ENCODE results near the gene LCN9. TPM values are rescaled to one million over a fixed set of nuclear protein-coding genes. Genes with fewer than 3 reads are reported as not detected.

LCN9 gene
- polyA plus RNA-seq, 1 donor (not counting 4 experiments of a cell fraction or from before 2014, with no cell fraction given): not detected

DNA sequence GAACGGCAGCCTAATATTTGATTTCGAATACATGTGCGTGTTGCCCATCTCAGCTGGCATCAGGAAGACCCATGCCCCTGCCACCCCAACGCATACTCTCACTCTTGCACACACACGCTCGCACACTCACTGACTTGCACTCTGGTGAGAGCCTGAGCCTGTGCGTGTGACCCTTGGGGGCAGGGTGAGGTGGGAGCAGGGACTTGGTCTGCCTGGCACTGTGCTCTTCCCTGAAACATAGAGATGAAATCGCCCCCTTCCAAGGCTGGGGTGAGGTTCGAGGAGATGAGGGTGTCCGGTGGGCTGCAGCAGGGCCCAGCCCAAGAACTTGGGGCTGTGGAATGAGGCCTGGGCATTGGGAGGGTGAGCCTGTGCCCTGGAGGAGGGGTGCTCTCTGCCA lies 1.2 kb downstream of the LCN9 start:
- Histone ChIP-seq H3K9me1 (ENCODE audit: control insufficient read depth, extremely low read depth, insufficient read depth, low read length) (no peaks in the 10 kb centered on the region), H3K9me3 (ENCODE audit: control insufficient read depth, low read depth, low read length) (no peaks in the 10 kb centered on the region), H3K9ac (ENCODE audit: control insufficient read depth, extremely low read depth, insufficient read depth, low read length) (no peak overlapping the region), H2AFZ (ENCODE audit: control insufficient read depth, low read length) (no peak overlapping the region), H3K4me3 (ENCODE audit: control insufficient read depth in 2 of 3, extremely low read depth in 1 of 3, insufficient read depth in 2 of 3, low read depth in 1 of 3, low read length in 3 of 3) (no peak overlapping the region), H3K79me2 (ENCODE audit: control insufficient read depth, insufficient read depth, low read length) (no peaks in the 10 kb centered on the region), H3K36me3 (ENCODE audit: control insufficient read depth in 2 of 2, extremely low read depth in 1 of 2, insufficient read depth in 2 of 2, low read length in 2 of 2) (no peaks in the 10 kb centered on the region), H3K27ac (ENCODE audit: control insufficient read depth, insufficient read depth, low read length) (no peak overlapping the region), H4K20me1 (ENCODE audit: control insufficient read depth, extremely low read depth, insufficient read depth, low read length) (no peaks in the 10 kb centered on the region), H3K27me3 (ENCODE audit: control insufficient read depth, extremely low read depth, insufficient read depth, low read length) (no peaks in the 10 kb centered on the region), H3K4me2 (ENCODE audit: control insufficient read depth, extremely low read depth, insufficient read depth, low read depth, low read length) (no peak overlapping the region), H3K4me1 (ENCODE audit: control insufficient read depth, extremely low read depth, insufficient read depth, low read length) (no peaks in the 10 kb centered on the region)
- no peak for FAIRE-seq
- TF ChIP-seq, protein P1, sequence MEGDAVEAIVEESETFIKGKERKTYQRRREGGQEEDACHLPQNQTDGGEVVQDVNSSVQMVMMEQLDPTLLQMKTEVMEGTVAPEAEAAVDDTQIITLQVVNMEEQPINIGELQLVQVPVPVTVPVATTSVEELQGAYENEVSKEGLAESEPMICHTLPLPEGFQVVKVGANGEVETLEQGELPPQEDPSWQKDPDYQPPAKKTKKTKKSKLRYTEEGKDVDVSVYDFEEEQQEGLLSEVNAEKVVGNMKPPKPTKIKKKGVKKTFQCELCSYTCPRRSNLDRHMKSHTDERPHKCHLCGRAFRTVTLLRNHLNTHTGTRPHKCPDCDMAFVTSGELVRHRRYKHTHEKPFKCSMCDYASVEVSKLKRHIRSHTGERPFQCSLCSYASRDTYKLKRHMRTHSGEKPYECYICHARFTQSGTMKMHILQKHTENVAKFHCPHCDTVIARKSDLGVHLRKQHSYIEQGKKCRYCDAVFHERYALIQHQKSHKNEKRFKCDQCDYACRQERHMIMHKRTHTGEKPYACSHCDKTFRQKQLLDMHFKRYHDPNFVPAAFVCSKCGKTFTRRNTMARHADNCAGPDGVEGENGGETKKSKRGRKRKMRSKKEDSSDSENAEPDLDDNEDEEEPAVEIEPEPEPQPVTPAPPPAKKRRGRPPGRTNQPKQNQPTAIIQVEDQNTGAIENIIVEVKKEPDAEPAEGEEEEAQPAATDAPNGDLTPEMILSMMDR (optimal IDR thresholded peaks at IDR 0.05 in 1 of 3, IDR thresholded peaks at IDR 0.05 in 1 of 3, conservative IDR thresholded peaks at IDR 0.05 in 1 of 3; ENCODE audit: extremely low read depth in 1 of 3, insufficient read depth in 2 of 3, low read length in 3 of 3): no peak
- no peak for TF ChIP-seq EZH2 (IDR thresholded peaks at IDR 0.05; ENCODE audit: low read length)
- no peak for DNase-seq (ENCODE audit: low read depth, low spot score)
- dilution Hi-C loops (cut with MboI; ENCODE audit: extremely low pct_ligation_motif_present, low sequenced_read_pairs): no loop called here

DNA sequence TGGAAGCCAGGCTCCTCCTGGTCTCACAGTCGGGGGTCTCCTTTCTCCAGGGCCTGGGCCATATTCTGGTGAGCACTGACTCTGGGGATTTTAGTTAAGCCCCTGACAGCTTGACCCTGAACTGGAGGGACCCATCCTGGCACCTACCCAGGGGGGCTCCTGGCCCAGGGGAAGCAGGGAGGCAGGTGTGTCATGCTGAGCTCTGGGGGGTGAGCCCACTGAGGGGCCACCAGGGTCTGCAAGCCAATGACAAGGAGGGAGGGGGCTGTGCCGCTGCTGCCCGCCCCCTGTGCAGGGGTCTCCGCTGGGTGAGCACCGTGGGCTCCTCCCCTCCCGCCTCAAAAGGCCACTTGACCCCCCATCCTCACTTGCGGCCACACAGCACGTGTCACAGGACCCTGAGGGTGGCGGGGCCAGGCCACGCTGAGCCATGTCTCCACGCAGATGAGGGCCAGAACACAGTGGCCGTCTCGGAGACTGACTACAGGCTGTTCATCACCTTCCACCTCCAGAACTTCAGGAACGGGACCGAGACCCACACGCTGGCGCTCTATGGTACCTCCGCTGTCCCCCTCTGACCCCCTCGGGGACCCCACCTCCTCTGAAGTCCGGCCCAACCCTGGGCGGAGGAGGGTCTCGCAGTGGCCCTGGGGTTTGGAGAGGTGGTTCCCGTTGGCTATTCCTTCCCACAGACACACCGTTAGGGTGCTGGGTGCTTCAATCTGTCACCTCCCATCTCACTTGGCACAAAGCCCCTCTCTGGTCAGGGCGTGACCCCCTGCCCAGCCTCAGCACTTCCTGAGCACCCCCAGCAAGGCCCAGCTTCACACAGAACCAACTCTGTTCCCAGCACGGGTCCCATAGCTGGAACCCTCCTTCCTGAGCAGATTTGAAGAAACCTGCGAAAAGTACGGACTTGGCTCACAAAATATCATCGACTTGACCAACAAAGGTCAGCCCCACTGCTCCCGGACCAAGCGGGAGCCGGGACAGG lies 2.0 kb downstream of the LCN9 start:
- TF ChIP-seq, protein P1 (optimal IDR thresholded peaks at IDR 0.05 in 1 of 3, IDR thresholded peaks at IDR 0.05 in 1 of 3, conservative IDR thresholded peaks at IDR 0.05 in 1 of 3; ENCODE audit: extremely low read depth in 1 of 3, insufficient read depth in 2 of 3, low read length in 3 of 3): no peak
- no peak for TF ChIP-seq EZH2 (IDR thresholded peaks at IDR 0.05; ENCODE audit: low read length)
- Histone ChIP-seq H3K4me3 (ENCODE audit: control insufficient read depth in 2 of 3, extremely low read depth in 1 of 3, insufficient read depth in 2 of 3, low read depth in 1 of 3, low read length in 3 of 3) (no peak overlapping the region), H4K20me1 (ENCODE audit: control insufficient read depth, extremely low read depth, insufficient read depth, low read length) (no peaks in the 10 kb centered on the region), H3K27ac (ENCODE audit: control insufficient read depth, insufficient read depth, low read length) (no peak overlapping the region), H3K4me2 (ENCODE audit: control insufficient read depth, extremely low read depth, insufficient read depth, low read depth, low read length) (no peak overlapping the region), H3K9ac (ENCODE audit: control insufficient read depth, extremely low read depth, insufficient read depth, low read length) (no peak overlapping the region), H3K4me1 (ENCODE audit: control insufficient read depth, extremely low read depth, insufficient read depth, low read length) (no peaks in the 10 kb centered on the region), H3K27me3 (ENCODE audit: control insufficient read depth, extremely low read depth, insufficient read depth, low read length) (no peaks in the 10 kb centered on the region), H3K9me1 (ENCODE audit: control insufficient read depth, extremely low read depth, insufficient read depth, low read length) (no peaks in the 10 kb centered on the region), H3K36me3 (ENCODE audit: control insufficient read depth in 2 of 2, extremely low read depth in 1 of 2, insufficient read depth in 2 of 2, low read length in 2 of 2) (no peaks in the 10 kb centered on the region), H3K79me2 (ENCODE audit: control insufficient read depth, insufficient read depth, low read length) (no peaks in the 10 kb centered on the region), H3K9me3 (ENCODE audit: control insufficient read depth, low read depth, low read length) (no peaks in the 10 kb centered on the region), H2AFZ (ENCODE audit: control insufficient read depth, low read length) (no peak overlapping the region)
- FAIRE-seq: no peak
- dilution Hi-C loops (cut with MboI; ENCODE audit: extremely low pct_ligation_motif_present, low sequenced_read_pairs): no loop called here
- DNase-seq (ENCODE audit: low read depth, low spot score): no peak
